HCT116 (cell line): ENCODE results near the gene HPCAL4. TPM values are rescaled to one million over a fixed set of nuclear protein-coding genes. Genes with fewer than 3 reads are reported as not detected.

Experiments used
- ATAC-seq: fragments of 200-7000 bp; cut with Tn5 transposase; 2 replicates; pipeline ENCODE4 v1.9.1; 2020; ENCODE audit warnings: mild to moderate bottlenecking, moderate library complexity
- BruUV-seq: library from RNA; stranded (reverse); fragments of 400-500 nt; replicated peaks from 2 replicates; lab custom pipeline; 2021; lab: Mats Ljungman, UMichigan
- CTCF ChIA-PET: fragments of 300-600 bp; sonication (Branson Sonifier 250); formaldehyde crosslinking; loops from one replicate; lab custom pipeline; 2021; ENCODE audit warnings: antibody characterized with exemption; lab: Charles Lee
- POLR2A ChIA-PET: fragments of 300-600, 350-600 bp; sonication (Branson Sonifier 250); formaldehyde crosslinking; loops from one replicate; lab custom pipeline; 2021; ENCODE audit warnings: antibody characterized with exemption; lab: Charles Lee
- RAD21 ChIA-PET, 2 experiments: fragments of 300-600 bp; sonication (Branson Sonifier 250); formaldehyde crosslinking; loops; one replicate each; lab custom pipeline; 2023; ENCODE audit warnings: low total read pairs in 2 of 2; ENCODE audit not compliant: uncharacterized antibody in 2 of 2, unreplicated experiment in 2 of 2, low non-redundant PET in 1 of 2; lab: Charles Lee
- DNase-seq: peaks from one replicate; pipeline ENCODE4 v3.0.0-alpha.2; 2010; ENCODE audit warnings: low read depth, low spot score
- H2AFZ ChIP-seq: fragments of 200-600 bp; shearing (Covaris generic), sonication (generic); 2 replicates; pipeline ENCODE4 v1.6.1; 2017; ENCODE audit warnings: low read depth, mixed run types, mixed read lengths, antibody characterized with exemption, low read length; ENCODE audit not compliant: poor library complexity, severe bottlenecking
- H3K27ac ChIP-seq: 2 replicates; pipeline ENCODE4 v1.5.1; 2012; ENCODE audit warnings: low read depth, low read length
- H3K27me3 ChIP-seq: fragments of 200-600 bp; sonication (generic); 2 replicates; pipeline ENCODE4 v1.6.1; 2016; ENCODE audit warnings: mixed run types, low read length, mixed read lengths; ENCODE audit not compliant: insufficient read depth
- H3K36me3 ChIP-seq, 2 experiments: fragments of 200-500 bp in 1 of 2; fragments of 200-600 bp in 1 of 2; sonication (Bioruptor generic) in 1 of 2; sonication (generic) in 1 of 2; 2 replicates each; pipeline versions ENCODE4 v1.5.1 to v1.6.1; 2014 to 2016; ENCODE audit warnings: low read length in 2 of 2, inconsistent platforms in 1 of 2, mixed read lengths in 1 of 2, mixed run types in 1 of 2; ENCODE audit not compliant: insufficient read depth in 2 of 2, control insufficient read depth in 1 of 2
- H3K4me1 ChIP-seq, 2 experiments: fragments of 200-600 bp in 1 of 2; sonication (generic) in 1 of 2; 2 replicates each; pipeline versions ENCODE4 v1.5.1 to v1.6.1; 2012 to 2017; ENCODE audit warnings: low read length in 2 of 2, inconsistent platforms in 1 of 2, mild to moderate bottlenecking in 1 of 2, mixed read lengths in 1 of 2, mixed run types in 1 of 2, moderate library complexity in 1 of 2; ENCODE audit not compliant: insufficient read depth in 2 of 2, control insufficient read depth in 1 of 2
- H3K4me2 ChIP-seq: fragments of 200-600 bp; sonication (generic); 2 replicates; pipeline ENCODE4 v1.6.1; 2017; ENCODE audit warnings: mixed run types, low read length, mixed read lengths
- H3K4me3 ChIP-seq, 2 experiments: fragments of 200-600 bp in 1 of 2; sonication (generic) in 1 of 2; replicated peaks in 1 of 2; 2 replicates each; pipeline ENCODE4 v1.5.1; 2011 to 2016; ENCODE audit warnings: low read length in 2 of 2, control low read depth in 1 of 2, low read depth in 1 of 2, mild to moderate bottlenecking in 1 of 2, mixed read lengths in 1 of 2, mixed run types in 1 of 2
- H3K79me2 ChIP-seq: fragments of 200-600 bp; sonication (generic); 2 replicates; pipeline ENCODE4 v1.6.1; 2017; ENCODE audit warnings: mild to moderate bottlenecking, mixed run types, low read length, moderate library complexity, mixed read lengths; ENCODE audit not compliant: insufficient read depth
- H3K9ac ChIP-seq: fragments of 200-600 bp; sonication (generic); 2 replicates; pipeline ENCODE4 v1.6.1; 2016; ENCODE audit warnings: low read length, mixed read lengths
- H3K9me2 ChIP-seq: fragments of 200-600 bp; sonication (generic), shearing (Covaris generic); 2 replicates; pipeline ENCODE4 v1.6.1; 2017; ENCODE audit warnings: mixed run types, mild to moderate bottlenecking, moderate library complexity; ENCODE audit not compliant: insufficient read depth
- H3K9me3 ChIP-seq, 2 experiments: fragments of 200-500 bp in 1 of 2; fragments of 200-600 bp in 1 of 2; sonication (Bioruptor generic) in 1 of 2; sonication (generic) in 1 of 2; 2 replicates each; pipeline ENCODE4 v1.6.1; 2014 to 2017; ENCODE audit warnings: low read length in 2 of 2, mixed read lengths in 2 of 2, inconsistent platforms in 1 of 2, low read depth in 1 of 2, mild to moderate bottlenecking in 1 of 2, mixed run types in 1 of 2, moderate library complexity in 1 of 2; ENCODE audit not compliant: control insufficient read depth in 1 of 2, insufficient read depth in 1 of 2
- H4K20me1 ChIP-seq: fragments of 200-600 bp; sonication (generic), shearing (Covaris generic); 2 replicates; pipeline ENCODE4 v1.6.1; 2017; ENCODE audit warnings: mixed run types, mild to moderate bottlenecking, moderate library complexity; ENCODE audit not compliant: insufficient read depth
- EGR1 ChIP-seq: IDR thresholded peaks from 2 replicates; pipeline ENCODE4 v1.6.1; 2012; ENCODE audit warnings: low read depth
- ELF1 ChIP-seq: IDR thresholded peaks from 2 replicates; pipeline ENCODE4 v1.6.1; 2012; ENCODE audit warnings: low read depth, borderline replicate concordance
- EZH2 ChIP-seq: fragments of 200-600 bp; sonication (generic); IDR thresholded peaks from 2 replicates; pipeline ENCODE4 v1.6.1; 2017; ENCODE audit warnings: antibody characterized with exemption, mixed run types
- JUND ChIP-seq: IDR thresholded peaks from 2 replicates; pipeline ENCODE4 v1.6.1; 2012
- POLR2AphosphoS5 ChIP-seq: IDR thresholded peaks from 2 replicates; pipeline ENCODE4 v1.6.1; 2011; ENCODE audit warnings: mild to moderate bottlenecking, low read depth, low read length, moderate library complexity
- RAD21 ChIP-seq: IDR thresholded peaks from 2 replicates; pipeline ENCODE4 v1.6.1; 2012; ENCODE audit warnings: low read depth, mild to moderate bottlenecking
- SIN3A ChIP-seq: IDR thresholded peaks from 2 replicates; pipeline ENCODE4 v1.6.1; 2012; ENCODE audit warnings: low read depth
- SP1 ChIP-seq: IDR thresholded peaks from 2 replicates; pipeline ENCODE4 v1.6.1; 2012; ENCODE audit warnings: low read depth
- SRF ChIP-seq: IDR thresholded peaks from 2 replicates; pipeline ENCODE4 v1.6.1; 2012; ENCODE audit warnings: low read depth
- TCF7L2 ChIP-seq: IDR thresholded peaks from 2 replicates; pipeline ENCODE4 v1.7.0; 2011; ENCODE audit warnings: borderline replicate concordance, inconsistent platforms; ENCODE audit not compliant: insufficient read depth, insufficient read length; ENCODE audit errors: extremely low read depth
- YY1 ChIP-seq: IDR thresholded peaks from 2 replicates; pipeline ENCODE4 v1.6.1; 2011; ENCODE audit warnings: low read length, low read depth, moderate library complexity, mild to moderate bottlenecking; ENCODE audit not compliant: insufficient replicate concordance; ENCODE audit errors: extremely low read depth
- ZFX ChIP-seq: fragments of 450-650 bp; IDR thresholded peaks from 2 replicates; pipeline ENCODE4 v1.6.1; 2017
- ZNF274 ChIP-seq: fragments of 200-500 bp; sonication (Bioruptor generic); IDR thresholded peaks from 2 replicates; pipeline ENCODE4 v1.6.1; 2014; ENCODE audit warnings: mild to moderate bottlenecking, low read depth, low read length, inconsistent platforms
- intact Hi-C: fragments of 100-400 bp; cut with micrococcal nuclease; formaldehyde crosslinking; loops from 2 replicates; pipeline ENCODE4 v1.10.0; 2022
- total RNA-seq: library from RNA; stranded (reverse); gene quantifications from one replicate; pipeline ENCODE4 v1.2.1, GENCODE V29; 2021; ENCODE audit not compliant: unreplicated experiment
- TF ChIP-seq, protein P1 (sequence below): IDR thresholded peaks from 2 replicates; pipeline ENCODE4 v1.6.1; 2012; ENCODE audit warnings: low read depth
- TF ChIP-seq, protein P2 (sequence below): IDR thresholded peaks from 2 replicates; pipeline ENCODE4 v1.6.1; 2012
- TF ChIP-seq, protein P3 (sequence below), 3 experiments: fragments of 200-600 bp in 1 of 3; sonication (generic) in 1 of 3; IDR thresholded peaks in 2 of 3; conservative IDR thresholded peaks in 1 of 3; 2 replicates each; pipeline ENCODE4 v1.5.1; 2012 to 2017; ENCODE audit warnings: low read depth in 2 of 3, low read length in 2 of 3, antibody characterized with exemption in 1 of 3, borderline replicate concordance in 1 of 3, control low read depth in 1 of 3, mild to moderate bottlenecking in 1 of 3, mixed read lengths in 1 of 3, mixed run types in 1 of 3, moderate library complexity in 1 of 3; ENCODE audit not compliant: insufficient read depth in 1 of 3
- TF ChIP-seq, protein P4 (sequence below): IDR thresholded peaks from 2 replicates; pipeline ENCODE4 v1.6.1; 2011; ENCODE audit warnings: mild to moderate bottlenecking, low read length, moderate library complexity; ENCODE audit not compliant: insufficient replicate concordance; ENCODE audit errors: extremely low read depth
- TF ChIP-seq, protein P5 (sequence below): IDR thresholded peaks from 2 replicates; pipeline ENCODE4 v1.6.1; 2012

HPCAL4 gene
- total RNA-seq, 1 experiment from 2014 or later = 5.2 TPM

DNA sequence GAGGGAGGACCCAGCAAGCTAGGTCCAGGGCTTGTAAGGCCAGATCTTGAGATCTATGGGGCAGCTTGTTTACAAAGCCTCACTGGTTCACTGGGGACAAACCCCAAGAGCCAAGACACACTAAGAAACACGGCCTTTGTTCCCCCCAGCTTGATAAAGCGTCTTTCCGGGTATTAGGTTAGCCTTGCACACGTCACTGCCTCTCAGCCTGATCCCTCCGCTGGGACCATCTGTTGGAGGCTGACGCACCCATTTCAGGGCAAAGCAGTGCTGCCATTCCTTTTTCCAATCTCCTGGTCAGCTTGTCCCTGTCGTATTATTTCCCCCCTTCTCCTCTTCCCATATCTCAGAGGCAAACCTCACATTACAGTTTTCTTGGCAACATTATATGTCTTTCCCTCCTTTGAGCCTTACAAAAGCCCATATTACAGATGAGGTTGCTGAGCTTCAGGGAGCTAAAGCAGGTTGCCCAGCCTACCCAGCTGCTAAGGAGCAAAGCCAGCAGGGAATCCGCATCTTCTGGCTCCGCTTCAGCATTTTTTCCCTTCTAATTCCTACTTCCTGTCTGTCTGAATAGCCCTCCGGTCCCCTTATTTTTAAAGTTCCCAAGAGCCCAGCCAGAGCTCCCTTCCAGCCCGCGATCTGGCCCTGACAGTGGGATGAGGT lies 55.9 kb downstream of the HPCAL4 start (continued):
- TF ChIP-seq, protein P1, sequence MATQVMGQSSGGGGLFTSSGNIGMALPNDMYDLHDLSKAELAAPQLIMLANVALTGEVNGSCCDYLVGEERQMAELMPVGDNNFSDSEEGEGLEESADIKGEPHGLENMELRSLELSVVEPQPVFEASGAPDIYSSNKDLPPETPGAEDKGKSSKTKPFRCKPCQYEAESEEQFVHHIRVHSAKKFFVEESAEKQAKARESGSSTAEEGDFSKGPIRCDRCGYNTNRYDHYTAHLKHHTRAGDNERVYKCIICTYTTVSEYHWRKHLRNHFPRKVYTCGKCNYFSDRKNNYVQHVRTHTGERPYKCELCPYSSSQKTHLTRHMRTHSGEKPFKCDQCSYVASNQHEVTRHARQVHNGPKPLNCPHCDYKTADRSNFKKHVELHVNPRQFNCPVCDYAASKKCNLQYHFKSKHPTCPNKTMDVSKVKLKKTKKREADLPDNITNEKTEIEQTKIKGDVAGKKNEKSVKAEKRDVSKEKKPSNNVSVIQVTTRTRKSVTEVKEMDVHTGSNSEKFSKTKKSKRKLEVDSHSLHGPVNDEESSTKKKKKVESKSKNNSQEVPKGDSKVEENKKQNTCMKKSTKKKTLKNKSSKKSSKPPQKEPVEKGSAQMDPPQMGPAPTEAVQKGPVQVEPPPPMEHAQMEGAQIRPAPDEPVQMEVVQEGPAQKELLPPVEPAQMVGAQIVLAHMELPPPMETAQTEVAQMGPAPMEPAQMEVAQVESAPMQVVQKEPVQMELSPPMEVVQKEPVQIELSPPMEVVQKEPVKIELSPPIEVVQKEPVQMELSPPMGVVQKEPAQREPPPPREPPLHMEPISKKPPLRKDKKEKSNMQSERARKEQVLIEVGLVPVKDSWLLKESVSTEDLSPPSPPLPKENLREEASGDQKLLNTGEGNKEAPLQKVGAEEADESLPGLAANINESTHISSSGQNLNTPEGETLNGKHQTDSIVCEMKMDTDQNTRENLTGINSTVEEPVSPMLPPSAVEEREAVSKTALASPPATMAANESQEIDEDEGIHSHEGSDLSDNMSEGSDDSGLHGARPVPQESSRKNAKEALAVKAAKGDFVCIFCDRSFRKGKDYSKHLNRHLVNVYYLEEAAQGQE = no peak
- TF ChIP-seq TCF7L2 (no peak), JUND (no peak), EZH2 (no peak)

DNA sequence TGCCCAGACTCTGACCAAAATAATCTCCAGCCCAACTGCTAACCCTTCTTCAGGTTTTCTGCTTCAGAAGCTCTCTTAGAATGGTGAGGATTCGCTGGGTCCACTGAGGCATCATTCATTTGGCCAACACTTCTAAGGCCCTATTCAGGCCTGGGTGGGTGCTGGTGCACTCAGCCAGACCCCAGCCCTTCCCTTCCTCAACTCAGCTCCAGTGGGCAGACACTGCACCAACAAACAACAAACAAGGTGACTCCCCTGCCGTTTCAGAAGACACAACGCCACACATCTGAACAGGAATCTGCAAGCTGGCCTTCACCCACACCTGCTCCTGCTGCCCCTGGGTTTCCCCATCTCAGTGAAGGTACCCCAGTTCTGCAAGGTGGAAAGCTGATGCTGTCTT lies 57.8 kb downstream of the HPCAL4 start:
- Histone ChIP-seq H3K27me3 (no peaks in the 10 kb centered on the region), H2AFZ (no peak overlapping the region), H3K36me3 (peaks cover 0 to 4% of the 10 kb centered on the region in 2 experiments; a peak in 2 of 4 replicates), H3K27ac (no peak overlapping the region), H3K79me2 (no peaks in the 10 kb centered on the region), H3K4me1 (peaks cover under 1% of the 10 kb centered on the region in 2 experiments; a peak in 3 of 4 replicates), H3K9me2 (no peaks in the 10 kb centered on the region), H3K4me3 (no peak overlapping the region), H4K20me1 (no peaks in the 10 kb centered on the region), H3K9ac (no peak overlapping the region), H3K4me2 (no peak overlapping the region), H3K9me3 (no peaks in the 10 kb centered on the region)
- no TSS peak for BruUV-seq
- intact Hi-C loops = no loop called here
- RAD21 ChIA-PET = no interaction called here
- POLR2A ChIA-PET = no interaction called here
- DNase-seq (no peak), ATAC-seq (no peak)
- CTCF ChIA-PET = no interaction called here
- no peak for TF ChIP-seq SP1
- TF ChIP-seq, protein P2, sequence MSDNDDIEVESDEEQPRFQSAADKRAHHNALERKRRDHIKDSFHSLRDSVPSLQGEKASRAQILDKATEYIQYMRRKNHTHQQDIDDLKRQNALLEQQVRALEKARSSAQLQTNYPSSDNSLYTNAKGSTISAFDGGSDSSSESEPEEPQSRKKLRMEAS = no peak
- no peak for TF ChIP-seq EZH2
- TF ChIP-seq ZNF274 = no peak
- TF ChIP-seq, protein P3, sequence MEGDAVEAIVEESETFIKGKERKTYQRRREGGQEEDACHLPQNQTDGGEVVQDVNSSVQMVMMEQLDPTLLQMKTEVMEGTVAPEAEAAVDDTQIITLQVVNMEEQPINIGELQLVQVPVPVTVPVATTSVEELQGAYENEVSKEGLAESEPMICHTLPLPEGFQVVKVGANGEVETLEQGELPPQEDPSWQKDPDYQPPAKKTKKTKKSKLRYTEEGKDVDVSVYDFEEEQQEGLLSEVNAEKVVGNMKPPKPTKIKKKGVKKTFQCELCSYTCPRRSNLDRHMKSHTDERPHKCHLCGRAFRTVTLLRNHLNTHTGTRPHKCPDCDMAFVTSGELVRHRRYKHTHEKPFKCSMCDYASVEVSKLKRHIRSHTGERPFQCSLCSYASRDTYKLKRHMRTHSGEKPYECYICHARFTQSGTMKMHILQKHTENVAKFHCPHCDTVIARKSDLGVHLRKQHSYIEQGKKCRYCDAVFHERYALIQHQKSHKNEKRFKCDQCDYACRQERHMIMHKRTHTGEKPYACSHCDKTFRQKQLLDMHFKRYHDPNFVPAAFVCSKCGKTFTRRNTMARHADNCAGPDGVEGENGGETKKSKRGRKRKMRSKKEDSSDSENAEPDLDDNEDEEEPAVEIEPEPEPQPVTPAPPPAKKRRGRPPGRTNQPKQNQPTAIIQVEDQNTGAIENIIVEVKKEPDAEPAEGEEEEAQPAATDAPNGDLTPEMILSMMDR (IDR thresholded peaks at IDR 0.05 in 2 of 3, conservative IDR thresholded peaks at IDR 0.05 in 1 of 3; ENCODE audit: borderline replicate concordance in 1 of 3, insufficient read depth in 1 of 3, low read depth in 2 of 3, low read length in 2 of 3) = no peak
- no peak for TF ChIP-seq ZFX
- TF ChIP-seq EGR1 = no peak
- TF ChIP-seq, protein P4, sequence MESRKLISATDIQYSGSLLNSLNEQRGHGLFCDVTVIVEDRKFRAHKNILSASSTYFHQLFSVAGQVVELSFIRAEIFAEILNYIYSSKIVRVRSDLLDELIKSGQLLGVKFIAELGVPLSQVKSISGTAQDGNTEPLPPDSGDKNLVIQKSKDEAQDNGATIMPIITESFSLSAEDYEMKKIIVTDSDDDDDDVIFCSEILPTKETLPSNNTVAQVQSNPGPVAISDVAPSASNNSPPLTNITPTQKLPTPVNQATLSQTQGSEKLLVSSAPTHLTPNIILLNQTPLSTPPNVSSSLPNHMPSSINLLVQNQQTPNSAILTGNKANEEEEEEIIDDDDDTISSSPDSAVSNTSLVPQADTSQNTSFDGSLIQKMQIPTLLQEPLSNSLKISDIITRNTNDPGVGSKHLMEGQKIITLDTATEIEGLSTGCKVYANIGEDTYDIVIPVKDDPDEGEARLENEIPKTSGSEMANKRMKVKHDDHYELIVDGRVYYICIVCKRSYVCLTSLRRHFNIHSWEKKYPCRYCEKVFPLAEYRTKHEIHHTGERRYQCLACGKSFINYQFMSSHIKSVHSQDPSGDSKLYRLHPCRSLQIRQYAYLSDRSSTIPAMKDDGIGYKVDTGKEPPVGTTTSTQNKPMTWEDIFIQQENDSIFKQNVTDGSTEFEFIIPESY = no peak
- TF ChIP-seq, protein P5, sequence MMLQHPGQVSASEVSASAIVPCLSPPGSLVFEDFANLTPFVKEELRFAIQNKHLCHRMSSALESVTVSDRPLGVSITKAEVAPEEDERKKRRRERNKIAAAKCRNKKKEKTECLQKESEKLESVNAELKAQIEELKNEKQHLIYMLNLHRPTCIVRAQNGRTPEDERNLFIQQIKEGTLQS = no peak
- no peak for TF ChIP-seq JUND
- TF ChIP-seq RAD21 = no peak
- TF ChIP-seq POLR2AphosphoS5 = no peak
- no peak for TF ChIP-seq ELF1
- no peak for TF ChIP-seq YY1
- no peak for TF ChIP-seq SIN3A
- no peak for TF ChIP-seq SRF
